GM12872 (cell line): ENCODE measurements around the gene SACS.

Experiments
- CTCF ChIP-seq: IDR thresholded peaks from 3 replicates; pipeline ENCODE4 v1.5.1; 2011; ENCODE audit warnings: low read depth, mild to moderate bottlenecking, low read length, moderate library complexity; ENCODE audit not compliant: insufficient read depth

SACS gene

GRCh38 chr13:23322353-23323336 lies 110.9 kb downstream of the SACS start:
- TF ChIP-seq CTCF, result no peak

- no peak for TF ChIP-seq CTCF
These were observed 111.8 kb downstream of the SACS start for GRCh38 chr13:23321535-23322241.

- no peak for TF ChIP-seq CTCF
These were observed 112.5 kb downstream of the SACS start for GRCh38 chr13:23320926-23321534.

GRCh38 chr13:23319883-23320224 lies 113.6 kb downstream of the SACS start:
- no peak for TF ChIP-seq CTCF

- no peak for TF ChIP-seq CTCF
These were observed 140.9 kb downstream of the SACS start for GRCh38 chr13:23292586-23292985.

GRCh38 chr13:23289917-23290357 lies 143.6 kb downstream of the SACS start:
- TF ChIP-seq CTCF, result no peak

GRCh38 chr13:23288995-23289394 lies 144.5 kb downstream of the SACS start:
- TF ChIP-seq CTCF, result no peak
